ENCODE results near the gene GPR158. TPM values are rescaled to one million over a fixed set of nuclear protein-coding genes. Genes with fewer than 3 reads are reported as not detected.

Gene GPR158
- total and polyA plus RNA-seq, 2 of the 8 experiments (the other 6 are each of a cell fraction or from before 2014, with no cell fraction given): 0.14 to 0.78 TPM

GRCh38 chr10:25487266-25487665 lies 312.5 kb downstream of the GPR158 start:
- Histone ChIP-seq H3K4me1 (replicated peaks in 1 of 4; ENCODE audit: control insufficient read depth in 3 of 4, insufficient read depth in 4 of 4, low read length in 3 of 4) (peaks cover 0 to 4% (median 0%) of the 10 kb centered on the region in 4 experiments; a peak in 1 of 7 replicates), H3K23me2 (ENCODE audit: low read depth, low read length) (peaks cover 2% of the 10 kb centered on the region; the same call in 1 of the 2 replicates), H3K4ac (replicated peaks; ENCODE audit: insufficient read length, low read depth, low read length) (no peak overlapping the region), H3K36me3 (ENCODE audit: control insufficient read depth in 2 of 4, insufficient read depth in 4 of 4, low read length in 3 of 4) (no peaks in the 10 kb centered on the region), H3K79me1 (ENCODE audit: low read depth, low read length) (no peaks in the 10 kb centered on the region), H3K14ac (ENCODE audit: insufficient read length) (no peak overlapping the region), H4K91ac (replicated peaks; ENCODE audit: insufficient read length, low read length) (no peak overlapping the region), H3K9ac (replicated peaks in 1 of 4; ENCODE audit: extremely low read depth in 1 of 4, low read depth in 3 of 4, low read length in 3 of 4) (no peak overlapping the region), H3K18ac (ENCODE audit: extremely low read depth, low read length) (no peak overlapping the region), H4K20me1 (replicated peaks in 1 of 2; ENCODE audit: control insufficient read depth in 1 of 2, insufficient read depth in 2 of 2, low read length in 2 of 2) (no peaks in the 10 kb centered on the region), H3K27me3 (replicated peaks in 1 of 4; ENCODE audit: control insufficient read depth in 3 of 4, extremely low read depth in 1 of 4, insufficient read depth in 3 of 4, low read length in 3 of 4) (no peaks in the 10 kb centered on the region), H3K79me2 (ENCODE audit: control insufficient read depth in 1 of 2, insufficient read depth in 2 of 2, low read length in 2 of 2) (no peaks in the 10 kb centered on the region), H2BK5ac (ENCODE audit: low read depth, low read length) (no peak overlapping the region), H2BK15ac (ENCODE audit: low read length) (no peak overlapping the region), H2AK5ac (ENCODE audit: low read depth, low read length) (no peak overlapping the region), H3K4me3 (ENCODE audit: extremely low read depth in 1 of 4, insufficient read depth in 2 of 4, low read depth in 3 of 4, low read length in 4 of 4) (no peak overlapping the region), H2BK120ac (replicated peaks; ENCODE audit: low read depth, low read length) (no peak overlapping the region), H3K27ac (ENCODE audit: low read depth, low read length) (no peak overlapping the region), H2BK12ac (ENCODE audit: low read depth, low read length) (no peak overlapping the region), H2AFZ (ENCODE audit: low read length) (no peak overlapping the region), H2BK20ac (ENCODE audit: low read length) (no peak overlapping the region), H3K56ac (replicated peaks; ENCODE audit: insufficient read length, low read depth, low read length) (no peak overlapping the region), H3K9me3 (ENCODE audit: insufficient read depth in 2 of 2, low read depth in 1 of 2, low read length in 1 of 2) (peaks cover 0 to 2% of the 10 kb centered on the region in 2 experiments; a peak in 1 of 4 replicates), H4K5ac (ENCODE audit: insufficient read length, low read depth, low read length) (no peak overlapping the region), H4K8ac (ENCODE audit: extremely low read depth, insufficient read depth, low read length) (no peak overlapping the region), H3K23ac (ENCODE audit: insufficient read length) (no peak overlapping the region), H3K4me2 (ENCODE audit: insufficient read depth in 1 of 2, low read depth in 2 of 2, low read length in 2 of 2) (no peak overlapping the region)
- WGBS, 2 experiments (ENCODE audit: extremely low coverage in 1 of 2, insufficient coverage in 1 of 2, insufficient read length in 1 of 2, insufficient replicate concordance in 2 of 2, low coverage in 1 of 2, low lambda C conversion rate in 2 of 2, missing lambda C conversion rate in 1 of 2): 94% methylated on average over 5 of the region's 5 CpGs; no CpG with 5 or more reads in 1 of the 2 experiments
- DNase-seq (ENCODE audit: low read depth in 1 of 2, low spot score in 2 of 2) (no peak), FAIRE-seq (no peak)
- POLR2A ChIA-PET (ENCODE audit: partially characterized antibody): no interaction called here
- CTCF ChIA-PET (ENCODE audit: partially characterized antibody): interaction anchor here (0.7 to 1.5 kb wide), 2 partner anchors 14 to 37 kb away, joined by 3 read pairs; no protein-coding TSS in a partner anchor
- TF ChIP-seq SIRT6 (IDR thresholded peaks at IDR 0.05; ENCODE audit: low read length): no peak
- no peak for TF ChIP-seq BCL11A (IDR thresholded peaks at IDR 0.05; ENCODE audit: low read depth in 2 of 2, low read length in 2 of 2)
- TF ChIP-seq KDM1A (IDR thresholded peaks at IDR 0.05; ENCODE audit: borderline replicate concordance, low read length): no peak
- no peak for TF ChIP-seq RXRA (IDR thresholded peaks at IDR 0.05; ENCODE audit: insufficient read depth, low read depth, low read length)
- TF ChIP-seq RAD21 (IDR thresholded peaks at IDR 0.05 in 1 of 2, conservative IDR thresholded peaks at IDR 0.05 in 1 of 2; ENCODE audit: low read depth in 2 of 2, low read length in 2 of 2): no peak
- TF ChIP-seq KDM5A (IDR thresholded peaks at IDR 0.05; ENCODE audit: low read length): no peak
- TF ChIP-seq RNF2 (IDR thresholded peaks at IDR 0.05; ENCODE audit: borderline replicate concordance, low read depth, low read length, missing control alignments, poor library complexity, severe bottlenecking): no peak
- TF ChIP-seq RFX5 (IDR thresholded peaks at IDR 0.05; ENCODE audit: borderline replicate concordance, low read depth, low read length): no peak
- no peak for TF ChIP-seq TCF12 (IDR thresholded peaks at IDR 0.05; ENCODE audit: low read depth, low read length)
- no peak for TF ChIP-seq TAF7 (optimal IDR thresholded peaks at IDR 0.05; ENCODE audit: borderline replicate concordance, low read depth, low read length)
- TF ChIP-seq CHD2 (IDR thresholded peaks at IDR 0.05; ENCODE audit: low read length): no peak
- TF ChIP-seq MAX (IDR thresholded peaks at IDR 0.05): no peak
- no peak for TF ChIP-seq ASH2L (IDR thresholded peaks at IDR 0.05; ENCODE audit: low read length)
